HG02981 (cell line): ENCODE measurements around the gene CNTNAP1.
"Not testable (repeated sequence)": the region's sequence is repeated elsewhere in the genome, so short reads cannot be mapped to it uniquely, and the experiment has no call there.

Experiments
- ATAC-seq: cut with Tn5 transposase; IDR thresholded peaks from one replicate; pipeline ENCODE4 v1.9.1; 2021; ENCODE audit warnings: mild to moderate bottlenecking, moderate library complexity; ENCODE audit not compliant: unreplicated experiment

The CNTNAP1 gene

GRCh38 chr17:42723636-42724035 is 41.3 kb downstream of the CNTNAP1 start:
- ATAC-seq: no peak

- no peak for ATAC-seq
Observed at GRCh38 chr17:42725143-42725542, 42.8 kb downstream of the CNTNAP1 start.

- ATAC-seq: no peak
Observed at GRCh38 chr17:42740699-42741098, 58.4 kb downstream of the CNTNAP1 start.

DNA sequence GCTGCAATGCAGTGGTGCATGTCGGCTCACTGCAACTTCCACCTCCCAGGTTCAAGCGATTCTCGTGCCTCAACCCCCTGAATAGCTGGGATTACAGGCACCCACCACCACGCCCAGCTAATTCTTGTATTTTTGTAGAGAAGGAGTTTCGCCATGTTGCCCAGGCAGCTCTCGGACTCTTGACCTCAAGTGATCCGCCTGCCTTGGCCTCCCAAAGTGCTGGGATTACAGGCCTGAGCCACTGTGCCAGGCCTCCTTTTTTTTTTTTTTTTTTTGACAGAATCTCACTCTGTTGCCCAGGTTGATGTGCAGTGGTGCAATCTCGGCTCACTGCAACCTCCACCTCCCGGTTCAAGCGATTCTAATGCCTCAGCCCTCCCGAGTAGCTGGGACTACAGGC is 60.6 kb downstream of the CNTNAP1 start:
- ATAC-seq: not testable (repeated sequence)

DNA sequence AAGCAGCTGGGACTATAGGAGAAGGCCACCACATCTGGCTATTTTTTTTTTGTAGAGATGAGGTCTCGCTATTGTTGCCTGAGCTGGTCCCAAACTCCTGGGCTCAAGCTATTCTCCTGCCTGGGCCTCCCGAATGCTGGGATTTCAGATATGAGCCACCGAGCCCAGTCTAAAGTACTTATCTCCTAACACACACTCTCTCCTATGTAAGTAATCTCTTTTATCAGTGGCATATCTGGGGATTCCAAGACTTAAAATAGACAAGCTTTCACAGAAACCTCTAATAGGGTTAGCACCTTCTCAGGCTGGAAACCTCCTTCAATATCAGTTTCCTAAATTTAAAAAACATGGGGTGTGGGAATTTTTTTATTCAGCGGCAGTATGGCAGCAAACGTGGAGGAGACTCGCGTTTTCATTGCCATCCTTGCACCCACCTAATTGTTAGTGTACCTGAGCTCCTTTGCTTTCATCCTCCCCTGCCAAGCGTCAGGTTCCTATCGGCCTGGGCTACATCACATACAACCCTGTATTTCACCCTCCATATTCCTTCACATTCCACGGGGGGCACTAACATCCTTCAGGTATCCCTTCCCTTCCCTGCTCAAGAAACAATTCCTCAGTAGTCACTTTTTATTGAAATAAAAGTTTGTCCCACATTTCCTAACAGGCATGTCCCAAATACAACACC is 61.4 kb downstream of the CNTNAP1 start:
- ATAC-seq: no peak

DNA sequence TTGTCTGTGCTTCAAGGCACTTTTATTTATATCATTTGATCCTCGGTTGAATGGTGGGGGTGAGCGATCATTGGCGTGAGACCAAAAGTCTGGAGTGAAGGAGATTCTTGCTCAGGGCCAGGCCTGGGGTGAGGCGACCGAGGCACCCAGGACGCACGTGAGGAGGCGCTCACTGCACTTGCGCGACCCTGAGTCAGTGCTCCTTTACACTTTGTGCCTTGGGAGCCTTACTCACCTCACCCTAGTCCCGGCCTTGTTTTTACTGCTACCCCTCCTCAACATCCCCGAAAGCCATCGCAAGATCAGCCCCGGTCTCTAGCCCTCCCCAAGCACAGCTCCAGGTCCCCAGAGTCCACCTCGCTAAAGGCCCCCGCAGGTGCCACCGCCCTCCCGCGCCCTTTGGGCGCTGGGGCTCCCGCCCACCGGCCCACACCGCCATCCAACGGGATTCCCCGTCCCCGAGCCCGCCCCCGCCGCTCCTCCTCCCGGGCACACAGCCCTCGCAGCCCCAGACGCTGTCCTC is 62.0 kb downstream of the CNTNAP1 start:
- ATAC-seq: peak; percentile 41

DNA sequence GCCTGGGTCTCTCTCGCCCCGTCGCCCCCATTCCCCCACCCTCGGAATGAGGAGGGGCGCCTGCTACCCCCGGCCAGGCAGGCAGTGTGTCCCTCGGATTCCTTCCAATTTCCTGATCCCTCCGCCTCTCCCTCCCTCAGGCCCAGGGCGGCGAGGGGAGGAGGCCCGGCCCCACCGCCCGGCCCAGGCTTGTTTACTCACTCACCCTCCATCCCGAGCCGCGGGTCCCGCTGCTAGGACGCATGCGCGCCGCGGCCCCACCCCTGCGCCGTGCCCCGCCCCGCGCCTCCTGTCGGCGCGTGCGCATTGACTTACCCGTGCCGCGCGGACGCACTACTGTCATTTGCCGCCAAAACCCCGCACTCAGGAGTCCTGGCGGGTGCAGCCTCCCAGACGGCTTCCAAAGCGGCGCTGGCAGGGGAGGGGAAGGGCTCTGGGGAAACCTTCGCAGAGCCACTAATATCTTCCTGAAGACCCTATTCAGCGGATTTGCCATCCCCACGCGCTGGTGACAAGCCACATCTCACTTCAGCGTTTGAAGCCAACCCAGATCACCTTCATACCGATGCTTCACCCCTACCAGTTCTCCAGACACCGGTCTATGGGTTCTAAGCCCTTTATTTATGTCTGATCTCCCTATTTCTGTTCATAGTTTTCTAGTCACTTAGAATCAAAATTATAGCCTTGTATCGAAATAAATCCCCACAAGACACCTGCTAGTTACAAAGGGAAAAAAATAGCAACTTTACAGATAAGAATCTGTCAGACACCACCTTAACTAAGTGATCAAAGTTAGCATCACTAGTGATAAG is 62.7 kb downstream of the CNTNAP1 start, which contains the start of gene EZH1:
Gene EZH1, minus strand, starts transcription at position 235 of the 812 bp plus-strand sequence. CDS start 16,099 bp downstream, outside the sequence.
- ATAC-seq: peak; percentile 88

- ATAC-seq: no peak
Observed at GRCh38 chr17:42748202-42748907, 66.0 kb downstream of the CNTNAP1 start.

DNA sequence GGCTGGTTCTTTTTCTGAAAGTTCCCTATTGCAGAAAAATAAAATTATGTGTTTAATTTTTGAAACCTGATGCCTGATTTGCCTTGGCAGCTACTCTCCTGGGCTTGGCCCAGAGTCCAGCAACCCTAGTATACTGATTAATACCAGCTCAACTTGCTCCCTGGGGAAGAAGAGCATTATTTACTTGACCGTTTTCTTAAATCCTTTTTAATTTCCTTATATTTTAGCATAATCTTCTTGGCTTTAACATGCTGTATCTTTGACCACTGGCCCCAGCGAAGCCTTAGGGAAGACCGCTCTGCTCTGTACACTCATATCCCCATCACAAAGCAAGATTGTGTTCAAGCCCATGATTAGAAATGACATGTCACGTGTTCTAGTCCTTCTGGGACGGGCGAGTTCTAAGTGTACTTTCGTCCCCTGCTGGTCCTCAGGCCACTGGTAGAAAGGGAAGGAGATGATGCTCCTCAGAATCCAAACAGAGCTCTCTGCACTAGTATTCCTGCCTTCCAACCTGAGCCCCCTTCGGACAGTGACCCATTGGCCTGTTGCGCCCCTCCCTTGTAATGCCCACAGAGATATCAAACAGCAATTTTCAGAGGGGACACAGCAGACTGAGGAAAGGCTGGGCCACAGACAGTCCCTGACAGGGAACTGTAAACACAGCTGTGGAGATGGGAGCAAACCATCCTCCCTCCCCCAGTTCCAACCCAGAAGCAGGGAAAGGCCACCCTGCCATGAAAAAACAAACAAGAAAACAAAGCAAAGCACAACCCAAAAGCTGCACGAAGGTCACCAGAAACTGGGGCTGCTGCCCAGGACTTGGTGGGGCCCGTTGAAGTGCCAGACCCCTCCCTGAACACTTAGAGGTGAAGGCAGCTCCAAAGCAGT is 66.8 kb downstream of the CNTNAP1 start:
- ATAC-seq: no peak
